ENCODE data around the gene KRTAP10-10.
"Not testable (repeated sequence)": the region's sequence is repeated elsewhere in the genome, so short reads cannot be mapped to it uniquely, and the experiment has no call there.

The KRTAP10-10 gene

GRCh38 chr21:44599264-44600029 lies 37.7 kb upstream of the KRTAP10-10 start:
- H3K27ac Mint-ChIP-seq, result no peak overlapping the region
- ATAC-seq (no peak), DNase-seq (ENCODE audit: low spot score in 2 of 2) (no peak)
- H3K9me3 Mint-ChIP-seq, result peaks cover 3% of the 10 kb centered on the region
- H3K4me3 Mint-ChIP-seq, result no peak overlapping the region
- H3K4me1 Mint-ChIP-seq, result peaks cover 11% of the 10 kb centered on the region
- H3K36me3 Mint-ChIP-seq, result no peaks in the 10 kb centered on the region

GRCh38 chr21:44600118-44600978 lies 36.8 kb upstream of the KRTAP10-10 start, which contains the start of gene KRTAP10-7:
Gene KRTAP10-7 (plus strand): TSS chr21:44600597. CDS start chr21:44600622, 25 bp downstream.
- H3K27ac Mint-ChIP-seq; DNase-seq (ENCODE audit: low spot score in 2 of 2): not testable (repeated sequence)

GRCh38 chr21:44601091-44601490 lies 36.1 kb upstream of the KRTAP10-10 start:
- not testable (repeated sequence) for H3K9me3 Mint-ChIP-seq; H3K36me3 Mint-ChIP-seq; H3K4me3 Mint-ChIP-seq; ATAC-seq; H3K4me1 Mint-ChIP-seq; H3K27ac Mint-ChIP-seq; DNase-seq (ENCODE audit: low spot score in 2 of 2)

More at GRCh38 chr21:44600118-44600978, 36.8 kb upstream of the KRTAP10-10 start, which contains the start of gene KRTAP10-7:
- ATAC-seq, H3K4me3 Mint-ChIP-seq, H3K4me1 Mint-ChIP-seq, H3K36me3 Mint-ChIP-seq, H3K9me3 Mint-ChIP-seq: not testable (repeated sequence)

DNA sequence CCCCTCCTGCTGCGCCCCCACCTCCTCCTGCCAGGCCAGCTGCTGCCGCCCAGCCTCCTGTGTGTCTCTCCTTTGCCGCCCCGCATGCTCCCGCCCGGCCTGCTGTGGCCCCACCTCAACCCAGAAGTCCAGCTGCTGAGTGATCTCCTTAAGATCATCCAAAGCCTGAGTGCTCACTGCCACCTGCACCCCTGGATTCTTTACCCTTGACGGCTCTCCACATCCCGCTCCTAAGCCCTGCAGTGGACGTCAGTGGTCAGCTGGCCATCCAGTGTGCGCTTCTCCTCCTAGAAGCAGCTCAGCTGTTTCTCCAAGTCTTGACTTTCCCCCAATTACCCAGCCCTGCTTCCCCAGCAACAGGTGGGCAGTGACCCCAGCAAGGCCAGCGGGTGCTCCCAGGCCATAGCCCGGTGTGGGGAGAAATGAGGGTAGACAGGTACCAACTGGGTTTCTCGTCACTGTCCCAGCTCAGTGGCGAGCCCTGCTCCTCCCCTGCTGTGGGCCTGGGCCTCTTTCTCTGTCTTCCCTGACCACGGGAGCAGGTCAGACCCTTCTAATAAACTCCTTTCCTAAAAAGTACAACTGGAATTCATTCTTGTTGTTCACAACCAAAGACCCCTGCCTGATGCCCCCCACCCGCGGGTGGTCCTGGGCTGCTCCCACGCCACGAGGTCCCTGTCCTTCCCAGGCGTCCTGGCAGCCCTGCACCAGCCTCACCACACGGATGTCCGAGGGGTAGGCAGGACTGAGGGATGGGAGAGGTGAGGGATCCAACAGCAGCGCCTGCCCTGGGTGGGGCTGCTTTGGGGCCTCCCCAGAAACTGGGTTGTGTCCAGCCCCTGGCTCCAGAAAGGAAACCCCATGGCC lies 35.3 kb upstream of the KRTAP10-10 start:
- Mint-ChIP-seq H3K4me1 (peaks cover 6% of the 10 kb centered on the region), H3K27ac (no peak overlapping the region), H3K9me3 (peaks cover 3% of the 10 kb centered on the region), H3K4me3 (no peak overlapping the region), H3K36me3 (no peaks in the 10 kb centered on the region)
- DNase-seq (ENCODE audit: low spot score in 2 of 2), result no peak
- ATAC-seq, result no peak

- no peak overlapping the region for H3K4me3 Mint-ChIP-seq
- H3K9me3 Mint-ChIP-seq, result peaks cover 3% of the 10 kb centered on the region
- no peaks in the 10 kb centered on the region for H3K36me3 Mint-ChIP-seq
- H3K27ac Mint-ChIP-seq, result no peak overlapping the region
- ATAC-seq, result no peak
- DNase-seq (ENCODE audit: low spot score in 2 of 2), result no peak
- H3K4me1 Mint-ChIP-seq, result peaks cover 6% of the 10 kb centered on the region
Observed at GRCh38 chr21:44602463-44602850, 34.7 kb upstream of the KRTAP10-10 start.

GRCh38 chr21:44603109-44603875 lies 33.9 kb upstream of the KRTAP10-10 start:
- ATAC-seq, result no peak
- Mint-ChIP-seq H3K27ac (no peak overlapping the region), H3K4me1 (peaks cover 6% of the 10 kb centered on the region), H3K4me3 (no peak overlapping the region), H3K9me3 (peaks cover 3% of the 10 kb centered on the region), H3K36me3 (no peaks in the 10 kb centered on the region)
- no peak for DNase-seq (ENCODE audit: low spot score in 2 of 2)

DNA sequence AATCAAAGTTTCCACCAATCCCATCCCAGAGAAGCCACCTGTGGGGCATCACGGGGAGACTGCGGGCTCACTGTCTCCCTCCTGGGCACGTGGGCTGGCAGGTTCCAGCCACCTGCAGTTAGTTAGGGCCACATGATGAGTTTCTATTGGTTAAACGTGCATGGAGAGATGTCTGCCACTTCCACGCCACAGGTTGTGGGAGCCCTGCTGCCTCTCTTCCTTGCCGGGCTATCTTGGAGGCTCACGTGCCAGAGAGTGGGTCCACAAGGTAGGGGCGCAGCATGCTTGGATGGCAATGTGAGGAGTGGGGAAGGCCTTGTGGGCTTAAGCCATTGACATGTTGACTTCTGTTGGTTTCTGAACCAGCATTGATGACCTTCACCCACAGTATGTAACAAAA lies 33.2 kb upstream of the KRTAP10-10 start:
- peaks cover 6% of the 10 kb centered on the region for H3K4me1 Mint-ChIP-seq
- H3K27ac Mint-ChIP-seq, result no peak overlapping the region
- no peak overlapping the region for H3K4me3 Mint-ChIP-seq
- H3K9me3 Mint-ChIP-seq, result peaks cover 2% of the 10 kb centered on the region
- ATAC-seq, result no peak
- no peak for DNase-seq (ENCODE audit: low spot score in 2 of 2)
- no peaks in the 10 kb centered on the region for H3K36me3 Mint-ChIP-seq

- no peaks in the 10 kb centered on the region for H3K36me3 Mint-ChIP-seq
- DNase-seq (ENCODE audit: low spot score in 2 of 2), result no peak
- peaks cover 17% of the 10 kb centered on the region for H3K9me3 Mint-ChIP-seq
- H3K27ac Mint-ChIP-seq, result no peak overlapping the region
- peaks cover 4% of the 10 kb centered on the region for H3K4me1 Mint-ChIP-seq
- ATAC-seq, result no peak
- H3K4me3 Mint-ChIP-seq, result no peak overlapping the region
Observed at GRCh38 chr21:44606495-44606894, 30.7 kb upstream of the KRTAP10-10 start.

DNA sequence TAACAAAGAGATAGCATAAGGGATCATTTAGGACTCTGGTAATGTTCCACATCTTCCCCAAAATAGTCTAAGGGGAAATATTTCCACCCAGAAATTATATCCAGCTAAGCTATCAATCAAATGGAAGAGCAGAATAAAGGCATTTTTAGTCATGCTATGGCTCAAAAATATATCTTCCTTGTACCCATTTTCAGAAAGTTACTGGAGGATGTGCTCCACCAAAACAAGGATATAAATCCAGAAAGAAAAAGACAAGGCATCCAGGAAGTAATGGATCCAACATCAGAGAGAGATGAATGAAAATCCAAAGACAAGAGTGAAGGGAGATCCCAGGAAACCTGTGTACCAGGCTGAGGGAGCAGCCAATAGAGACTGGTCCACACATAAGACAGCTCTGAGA lies 28.0 kb upstream of the KRTAP10-10 start:
- Mint-ChIP-seq H3K36me3 (no peaks in the 10 kb centered on the region), H3K4me3 (no peak overlapping the region), H3K9me3 (peaks cover 18% of the 10 kb centered on the region), H3K4me1 (peaks cover 6% of the 10 kb centered on the region), H3K27ac (no peak overlapping the region)
- DNase-seq (ENCODE audit: low spot score in 2 of 2) (no peak), ATAC-seq (no peak)

GRCh38 chr21:44610157-44610843 lies 26.9 kb upstream of the KRTAP10-10 start:
- H3K27ac Mint-ChIP-seq; DNase-seq (ENCODE audit: low spot score in 2 of 2); H3K4me1 Mint-ChIP-seq; H3K36me3 Mint-ChIP-seq; H3K4me3 Mint-ChIP-seq; ATAC-seq: not testable (repeated sequence)
- H3K9me3 Mint-ChIP-seq, result peaks cover 18% of the 10 kb centered on the region

DNA sequence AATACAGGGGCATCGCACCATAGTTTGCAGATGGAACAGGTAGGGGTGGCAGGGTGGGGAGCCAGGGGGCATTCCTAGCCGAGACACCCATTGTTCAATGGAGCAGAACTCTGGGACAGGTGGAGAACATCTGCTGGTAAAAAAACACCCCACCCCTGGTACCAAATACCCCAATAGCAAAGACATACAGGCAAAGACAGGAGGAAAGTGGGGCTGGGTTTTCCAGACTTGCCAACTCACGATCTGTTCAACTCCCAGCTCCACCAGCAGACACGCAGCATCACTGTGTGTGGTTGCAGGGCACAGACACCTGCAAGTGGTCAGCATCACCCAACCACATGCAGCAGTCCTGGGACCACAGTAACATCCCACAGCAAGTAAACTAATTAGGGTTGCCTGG lies 25.6 kb upstream of the KRTAP10-10 start:
- peaks cover 18% of the 10 kb centered on the region for H3K9me3 Mint-ChIP-seq
- no peaks in the 10 kb centered on the region for H3K36me3 Mint-ChIP-seq
- H3K4me3 Mint-ChIP-seq, result no peak overlapping the region
- H3K4me1 Mint-ChIP-seq, result peaks cover 16% of the 10 kb centered on the region
- no peak for DNase-seq (ENCODE audit: low spot score in 2 of 2)
- no peak for ATAC-seq
- no peak overlapping the region for H3K27ac Mint-ChIP-seq

DNA sequence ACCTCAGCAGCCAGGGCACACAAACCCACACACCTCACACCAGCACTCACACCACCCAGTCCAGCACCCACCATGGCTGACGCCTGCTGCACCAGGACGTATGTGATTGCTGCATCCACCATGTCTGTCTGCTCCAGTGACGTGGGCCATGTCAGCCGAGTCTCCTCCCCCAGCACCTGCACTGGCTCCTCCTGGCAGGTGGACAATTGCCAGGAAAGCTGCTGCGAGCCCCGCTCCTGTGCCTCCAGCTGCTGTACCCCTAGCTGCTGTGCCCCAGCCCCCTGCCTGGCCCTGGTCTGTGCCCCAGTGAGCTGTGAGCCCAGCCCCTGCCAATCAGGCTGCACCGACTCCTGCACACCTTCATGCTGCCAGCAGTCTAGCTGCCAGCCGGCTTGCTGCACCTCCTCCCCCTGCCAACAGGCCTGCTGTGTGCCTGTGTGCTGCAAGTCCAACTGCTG lies 25.1 kb upstream of the KRTAP10-10 start, which contains the start of gene KRTAP10-8:
TSS of gene KRTAP10-8 (plus strand) at position 51 of the 458 bp plus-strand sequence. CDS start at position 73, 22 bp downstream.
- peaks cover 21% of the 10 kb centered on the region for H3K4me1 Mint-ChIP-seq
- peaks cover 18% of the 10 kb centered on the region for H3K9me3 Mint-ChIP-seq
- H3K4me3 Mint-ChIP-seq, result no peak within 1 kb of the TSS
- ATAC-seq (no peak), DNase-seq (ENCODE audit: low spot score in 2 of 2) (no peak)
- no peaks in the 10 kb centered on the region for H3K36me3 Mint-ChIP-seq
- peak within 1 kb of the TSS; percentile 48 for H3K27ac Mint-ChIP-seq

DNA sequence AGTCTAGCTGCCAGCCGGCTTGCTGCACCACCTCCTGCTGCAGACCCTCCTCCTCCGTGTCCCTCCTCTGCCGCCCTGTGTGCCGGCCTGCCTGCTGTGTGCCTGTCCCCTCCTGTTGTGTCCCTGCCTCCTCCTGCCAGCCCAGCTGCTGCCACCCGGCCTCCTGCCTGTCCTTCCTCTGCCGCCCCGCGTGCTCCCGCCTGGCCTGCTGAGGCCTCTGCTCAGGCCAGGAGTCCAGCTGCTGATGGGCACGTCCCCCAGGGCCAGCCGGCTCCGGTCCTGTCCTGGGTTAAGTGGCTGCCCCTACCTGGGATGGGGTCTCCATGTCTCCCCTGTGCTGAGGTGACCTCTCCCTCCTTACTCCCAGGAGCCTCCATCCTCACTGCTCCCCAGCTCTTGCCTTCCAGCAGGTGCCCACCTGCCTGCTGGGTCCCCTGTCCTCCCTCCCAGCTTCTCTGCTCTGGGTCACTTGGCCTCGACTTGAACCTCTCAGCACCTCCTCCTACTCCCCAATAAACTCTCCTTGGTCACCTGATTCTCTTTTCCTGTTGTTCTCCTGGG lies 24.4 kb upstream of the KRTAP10-10 start:
- no peak overlapping the region for H3K4me3 Mint-ChIP-seq
- no peak for ATAC-seq
- H3K27ac Mint-ChIP-seq, result peak overlapping the region; percentile 48

More for the DNA sequence above, 24.4 kb upstream of the KRTAP10-10 start:
- DNase-seq (ENCODE audit: low spot score in 2 of 2), result peak in 1 of 2 donors; percentile 43
- Mint-ChIP-seq H3K4me1 (peaks cover 24% of the 10 kb centered on the region), H3K9me3 (peaks cover 18% of the 10 kb centered on the region), H3K36me3 (no peaks in the 10 kb centered on the region)
